Epithelial cell of esophagus (primary cell): ENCODE results near the gene LSAMP.

Experiments
- DNase-seq: peaks from one replicate; pipeline ENCODE4 v3.0.0; 2010; ENCODE audit warnings: low read depth
- H3K4me3 ChIP-seq: 2 replicates; pipeline ENCODE4 v1.5.1; 2011; ENCODE audit warnings: mild to moderate bottlenecking, low read length, control low read depth
- CTCF ChIP-seq: IDR thresholded peaks from 2 replicates; pipeline ENCODE4 v1.5.1; 2011; ENCODE audit warnings: low read depth, mild to moderate bottlenecking, low read length, control low read depth, inconsistent platforms; ENCODE audit not compliant: insufficient read depth; ENCODE audit errors: missing control alignments

LSAMP gene

GRCh38 chr3:115975796-115976195 lies 469.5 kb downstream of the LSAMP start:
- no peak for DNase-seq
- H3K4me3 ChIP-seq: no peak overlapping the region
- TF ChIP-seq CTCF: no peak

GRCh38 chr3:115975353-115975752 lies 469.9 kb downstream of the LSAMP start:
- no peak overlapping the region for H3K4me3 ChIP-seq
- TF ChIP-seq CTCF: no peak
- DNase-seq: peak; percentile 75

GRCh38 chr3:115974940-115975339 lies 470.3 kb downstream of the LSAMP start:
- TF ChIP-seq CTCF: no peak
- H3K4me3 ChIP-seq: no peak overlapping the region
- DNase-seq: peak; percentile 24

GRCh38 chr3:115968871-115969270 lies 476.4 kb downstream of the LSAMP start:
- H3K4me3 ChIP-seq: no peak overlapping the region
- no peak for TF ChIP-seq CTCF
- no peak for DNase-seq

- peak; percentile 31 for DNase-seq
- TF ChIP-seq CTCF: no peak
- no peak overlapping the region for H3K4me3 ChIP-seq
Measured at GRCh38 chr3:115961380-115961779, 483.9 kb downstream of the LSAMP start.

- no peak for DNase-seq
- TF ChIP-seq CTCF: no peak
Measured at GRCh38 chr3:115960799-115961198, 484.5 kb downstream of the LSAMP start.

GRCh38 chr3:115958526-115958925 lies 486.8 kb downstream of the LSAMP start:
- no peak for TF ChIP-seq CTCF
- H3K4me3 ChIP-seq: no peak overlapping the region
- DNase-seq: no peak

More at GRCh38 chr3:115960799-115961198, 484.5 kb downstream of the LSAMP start:
- H3K4me3 ChIP-seq: no peak overlapping the region
